ENCODE measurements around the gene COA4. TPM values are rescaled to one million over a fixed set of nuclear protein-coding genes. Genes with fewer than 3 reads are reported as not detected.

The COA4 gene
- total and polyA plus RNA-seq, 2 donors from 2014 or later: 64.7 to 177 TPM

GRCh38 chr11:73878771-73879170, 2.1 kb upstream of the COA4 start:
- no peak overlapping the region for H3K9ac ChIP-seq (ENCODE audit: low read length in 3 of 3)
- H3K4me1 ChIP-seq (ENCODE audit: control insufficient read depth in 2 of 3, insufficient read depth in 2 of 3, low read depth in 1 of 3, low read length in 3 of 3): peaks cover 0 to 15% (median 9%) of the 10 kb centered on the region in 3 donors
- DNase-seq (no peak), FAIRE-seq (no peak)
- no peaks in the 10 kb centered on the region for H3K9me3 ChIP-seq (ENCODE audit: control insufficient read depth in 2 of 3, insufficient read depth in 1 of 3, low read length in 3 of 3)
- no peaks in the 10 kb centered on the region for H3K27me3 ChIP-seq (ENCODE audit: control insufficient read depth, insufficient read depth, low read length)
- no peak overlapping the region for H3K27ac ChIP-seq (ENCODE audit: low read depth in 2 of 2, low read length in 2 of 2)
- intact Hi-C loops (cut with DNase I): no loop called here
- no peak overlapping the region for H3K4me3 ChIP-seq (ENCODE audit: low read length in 3 of 3)
- peaks cover 0 to 5% (median 0%) of the 10 kb centered on the region in 3 donors for H3K36me3 ChIP-seq (ENCODE audit: control insufficient read depth in 2 of 3, insufficient read depth in 3 of 3, low read length in 3 of 3)
- no peak for TF ChIP-seq CTCF (IDR thresholded peaks at IDR 0.05; ENCODE audit: borderline replicate concordance, extremely low read depth, insufficient read depth)

- Histone ChIP-seq H3K36me3 (ENCODE audit: control insufficient read depth in 2 of 3, insufficient read depth in 3 of 3, low read length in 3 of 3) (peaks cover 5 to 8% (median 7%) of the 10 kb centered on the region in 3 donors), H3K4me3 (ENCODE audit: low read length in 3 of 3) (peak overlapping the region; percentile 74 to 100 (median 100)), H3K27ac (ENCODE audit: low read depth in 2 of 2, low read length in 2 of 2) (peak overlapping the region; percentile 90 to 94), H3K27me3 (ENCODE audit: control insufficient read depth, insufficient read depth, low read length) (no peaks in the 10 kb centered on the region), H3K9ac (ENCODE audit: low read length in 3 of 3) (peak overlapping the region; percentile 85 to 99 (median 97)), H3K4me1 (ENCODE audit: control insufficient read depth in 2 of 3, insufficient read depth in 2 of 3, low read depth in 1 of 3, low read length in 3 of 3) (peaks cover 0 to 15% (median 9%) of the 10 kb centered on the region in 3 donors), H3K9me3 (ENCODE audit: control insufficient read depth in 2 of 3, insufficient read depth in 1 of 3, low read length in 3 of 3) (no peaks in the 10 kb centered on the region)
- intact Hi-C loops (cut with DNase I): no loop called here
- no peak for TF ChIP-seq CTCF (IDR thresholded peaks at IDR 0.05; ENCODE audit: borderline replicate concordance, extremely low read depth, insufficient read depth)
- DNase-seq (peak in 1 of 5 donors; percentile 18), FAIRE-seq (no peak)
Measured at GRCh38 chr11:73875840-73876239, 806 bp downstream of the COA4 start.

GRCh38 chr11:73875380-73875779, 1.3 kb downstream of the COA4 start:
- DNase-seq (no peak), FAIRE-seq (no peak)
- H3K9me3 ChIP-seq (ENCODE audit: control insufficient read depth in 2 of 3, insufficient read depth in 1 of 3, low read length in 3 of 3): no peaks in the 10 kb centered on the region
- H3K4me3 ChIP-seq (ENCODE audit: low read length in 3 of 3): peak overlapping the region; percentile 74 to 100 (median 100)
- no peak for TF ChIP-seq CTCF (IDR thresholded peaks at IDR 0.05; ENCODE audit: borderline replicate concordance, extremely low read depth, insufficient read depth)
- no peaks in the 10 kb centered on the region for H3K27me3 ChIP-seq (ENCODE audit: control insufficient read depth, insufficient read depth, low read length)
- H3K9ac ChIP-seq (ENCODE audit: low read length in 3 of 3): peak overlapping the region in 2 of 3 donors; percentile 85 to 99
- intact Hi-C loops (cut with DNase I): no loop called here
- H3K4me1 ChIP-seq (ENCODE audit: control insufficient read depth in 2 of 3, insufficient read depth in 2 of 3, low read depth in 1 of 3, low read length in 3 of 3): peaks cover 0 to 15% (median 9%) of the 10 kb centered on the region in 3 donors
- peak overlapping the region in 1 of 2 donors; percentile 94 for H3K27ac ChIP-seq (ENCODE audit: low read depth in 2 of 2, low read length in 2 of 2)
- peaks cover 5 to 8% (median 7%) of the 10 kb centered on the region in 3 donors for H3K36me3 ChIP-seq (ENCODE audit: control insufficient read depth in 2 of 3, insufficient read depth in 3 of 3, low read length in 3 of 3)
